Posterior vena cava (tissue), 2 donors: ENCODE results near the gene ZNF385D. TPM values are rescaled to one million over a fixed set of nuclear protein-coding genes. Genes with fewer than 3 reads are reported as not detected.
"Not testable (repeated sequence)": the region's sequence is repeated elsewhere in the genome, so short reads cannot be mapped to it uniquely, and the experiment has no call there.

Experiments
- DNase-seq: peaks from one replicate; pipeline ENCODE4 v3.0.0-alpha.2; 2020; ENCODE audit warnings: low spot score
- intact Hi-C, 2 donors: fragments of 100-400 bp; cut with DNase I; formaldehyde crosslinking; loops; one replicate each; pipeline versions ENCODE4 v1.14.1 to v1.14.2; 2022 to 2023
- total RNA-seq, 2 donors: library from RNA; stranded (reverse); fragmentation: NEBNext Ultra II Directional; extraction: Animal tissue kit (Norgen Biotek cat#: 25700); gene quantifications; one replicate each; pipeline ENCODE4 v1.2.1, GENCODE V29; 2021
- donor health status: DM: yes; HTN: yes; CAD: no.
- donor health status: DM: yes; HTN: yes; CAD: no.

Gene ZNF385D
- total RNA-seq, 2 donors from 2014 or later = 25.8 to 32.7 TPM

GRCh38 chr3:21426920-21427319, 324.1 kb downstream of the ZNF385D start:
- intact Hi-C loops = no loop called here
- no peak for DNase-seq

- intact Hi-C loops = loop anchor here in 1 of 2 donors (2.0 kb wide), 1 partner anchor 51 kb away; no protein-coding TSS in a partner anchor
- no peak for DNase-seq
Measured at GRCh38 chr3:21425715-21426114, 325.3 kb downstream of the ZNF385D start.

DNA sequence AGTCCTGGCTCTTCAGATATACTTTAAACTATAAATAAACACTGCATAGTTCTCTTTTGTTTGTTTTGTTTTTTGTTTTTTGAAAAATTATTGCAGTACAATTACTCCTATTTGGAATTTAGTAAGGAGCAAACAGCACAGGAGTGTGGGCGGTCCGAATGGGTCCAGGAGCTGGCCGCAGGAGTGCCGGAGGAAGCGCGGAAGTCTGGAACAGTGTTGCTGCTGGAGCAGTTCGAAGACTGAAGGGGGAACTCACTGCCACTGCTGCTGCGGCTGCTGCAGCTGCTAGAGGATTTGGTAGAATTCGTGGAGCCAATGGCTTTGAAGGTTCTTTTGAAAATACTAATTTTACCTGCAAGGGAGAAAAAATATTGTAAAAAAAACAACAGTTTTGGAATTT, 329.9 kb downstream of the ZNF385D start:
- intact Hi-C loops = no loop called here
- DNase-seq = no peak

GRCh38 chr3:21417991-21418390, 333.0 kb downstream of the ZNF385D start:
- intact Hi-C loops = no loop called here
- DNase-seq = no peak

GRCh38 chr3:21414506-21414905, 336.5 kb downstream of the ZNF385D start:
- intact Hi-C loops = no loop called here
- DNase-seq = no peak

DNA sequence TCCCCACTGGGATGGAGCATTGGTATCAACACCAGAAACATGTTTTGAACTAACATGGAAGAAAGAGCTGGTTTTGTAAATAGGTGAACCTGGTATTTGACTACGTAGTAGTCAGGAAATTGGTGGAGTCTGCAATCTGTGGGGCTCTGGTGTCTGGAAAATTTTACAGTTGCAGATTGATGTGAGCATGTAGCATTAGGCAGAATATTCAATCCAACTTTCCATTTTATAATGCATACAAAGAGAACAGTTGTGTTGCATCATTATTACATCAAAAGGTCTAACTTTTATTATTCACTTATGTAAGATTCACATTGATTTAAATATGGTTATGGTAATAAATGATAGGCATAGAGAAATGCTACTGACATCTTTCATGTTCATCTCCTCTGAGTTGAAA, 340.0 kb downstream of the ZNF385D start:
- intact Hi-C loops = no loop called here
- DNase-seq = no peak

DNA sequence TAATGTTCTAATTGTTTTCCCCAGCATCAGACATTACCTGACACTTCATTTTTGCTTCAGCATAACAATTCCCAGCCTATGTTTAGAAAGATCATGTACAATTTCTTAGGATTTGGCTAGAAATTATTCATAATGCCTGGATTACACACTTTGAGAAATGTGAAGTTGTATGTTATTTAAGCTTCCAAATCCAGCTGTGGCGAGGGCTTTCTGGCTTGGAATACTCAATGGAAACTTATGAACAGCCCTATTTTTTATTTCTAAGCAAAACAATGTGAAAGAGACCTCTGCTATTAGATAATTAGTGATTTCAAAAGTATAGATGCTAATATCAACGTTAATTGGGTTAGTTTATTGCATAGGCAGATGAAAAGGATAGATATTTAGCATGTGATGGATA, 341.6 kb downstream of the ZNF385D start:
- intact Hi-C loops = no loop called here
- DNase-seq = no peak

GRCh38 chr3:21407743-21408142, 343.3 kb downstream of the ZNF385D start:
- no peak for DNase-seq
- intact Hi-C loops = no loop called here

GRCh38 chr3:21405671-21406667, 345.0 kb downstream of the ZNF385D start:
- intact Hi-C loops = no loop called here
- peak; percentile 74 for DNase-seq

DNA sequence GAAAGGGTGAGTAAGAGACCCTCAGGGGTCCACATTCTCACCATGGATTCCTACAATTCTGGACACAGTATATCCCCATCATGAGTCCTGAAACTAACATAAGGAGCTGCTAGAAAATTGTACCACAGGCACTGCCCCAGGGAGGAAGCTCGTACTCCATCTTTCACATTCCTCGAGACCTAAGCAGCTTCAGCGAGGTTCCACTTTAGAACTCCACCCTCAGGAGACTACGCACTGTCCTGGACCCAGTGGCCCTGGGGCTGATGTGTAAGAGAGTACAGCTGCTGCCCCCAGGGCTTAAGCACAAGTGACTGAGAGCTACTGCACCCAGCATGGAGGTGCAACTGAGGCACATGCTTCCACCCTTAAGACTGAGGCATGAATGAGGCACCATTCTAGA, 352.5 kb downstream of the ZNF385D start:
- intact Hi-C loops = no loop called here
- DNase-seq = no peak

DNA sequence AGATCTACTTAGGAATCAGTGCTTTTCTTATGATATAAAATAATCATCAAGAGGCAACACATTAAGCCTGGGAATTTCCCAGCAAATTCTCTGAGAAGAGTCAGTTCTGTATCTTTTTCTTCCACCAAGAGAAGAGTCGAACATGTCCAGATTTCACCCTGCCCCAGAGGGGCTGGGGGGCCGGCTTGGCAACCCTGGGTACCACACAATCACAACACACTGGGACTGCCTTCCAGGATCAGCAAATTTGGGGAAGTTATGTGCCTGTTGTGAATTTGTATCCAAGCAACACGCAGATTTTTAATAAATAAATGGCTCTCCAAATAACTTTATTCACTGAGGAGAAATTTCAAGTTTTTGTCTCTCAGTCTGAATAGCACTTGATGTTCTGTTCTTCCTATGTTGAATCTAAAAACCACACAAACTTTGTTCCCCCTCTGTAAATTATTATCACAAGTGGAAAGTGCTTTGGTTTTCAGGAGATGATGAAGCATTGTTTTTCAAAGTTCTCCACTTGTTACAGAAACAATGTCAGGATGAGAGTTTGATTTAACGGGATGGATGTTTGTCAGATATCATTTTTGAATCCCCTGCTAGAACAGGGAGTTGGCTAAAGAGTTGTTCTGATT, 357.2 kb downstream of the ZNF385D start:
- no peak for DNase-seq
- intact Hi-C loops = no loop called here

DNA sequence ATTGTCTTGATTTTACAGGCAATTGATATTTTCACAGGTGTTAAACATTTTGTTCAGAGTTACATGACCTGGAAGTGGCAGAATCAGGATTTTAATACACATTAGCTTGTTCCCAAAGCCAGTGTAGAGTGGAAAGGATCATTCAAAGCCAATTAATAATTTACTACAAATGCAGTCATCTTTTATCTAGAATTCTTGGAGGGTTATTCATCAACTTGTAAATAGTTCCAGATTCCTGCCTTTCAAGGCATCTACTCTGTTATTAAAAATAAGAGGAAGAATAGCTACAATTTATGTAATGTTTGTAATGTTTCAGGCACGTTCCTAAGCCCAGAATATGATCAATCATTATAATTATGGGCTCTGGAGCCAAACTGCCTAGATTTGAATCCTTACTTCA, 358.5 kb downstream of the ZNF385D start:
- no peak for DNase-seq
- intact Hi-C loops = no loop called here

DNA sequence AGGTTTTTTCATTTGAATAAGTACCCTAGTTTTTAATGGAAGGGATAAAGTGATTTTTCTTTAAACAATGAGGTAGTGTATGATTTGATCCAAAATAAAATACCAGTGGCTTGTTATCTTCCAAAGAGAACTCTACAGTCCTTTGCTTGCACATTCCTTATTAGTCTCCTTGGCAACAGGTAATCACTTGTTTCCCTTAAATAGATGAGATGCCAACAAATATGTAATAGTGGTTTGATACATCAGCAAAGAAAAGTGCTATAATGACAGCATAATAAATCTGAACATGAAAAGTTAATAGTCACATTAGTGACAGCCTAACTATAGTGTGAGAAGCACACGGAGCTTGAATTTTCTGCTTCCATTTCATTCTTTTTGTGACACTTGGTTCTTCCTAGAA, 360.2 kb downstream of the ZNF385D start:
- DNase-seq = no peak
- intact Hi-C loops = no loop called here

GRCh38 chr3:21390136-21390535, 360.9 kb downstream of the ZNF385D start:
- intact Hi-C loops = no loop called here
- no peak for DNase-seq

GRCh38 chr3:21387142-21387826, 363.7 kb downstream of the ZNF385D start:
- intact Hi-C loops, DNase-seq: not testable (repeated sequence)

GRCh38 chr3:21378036-21378435, 373.0 kb downstream of the ZNF385D start:
- DNase-seq, intact Hi-C loops: not testable (repeated sequence)

DNA sequence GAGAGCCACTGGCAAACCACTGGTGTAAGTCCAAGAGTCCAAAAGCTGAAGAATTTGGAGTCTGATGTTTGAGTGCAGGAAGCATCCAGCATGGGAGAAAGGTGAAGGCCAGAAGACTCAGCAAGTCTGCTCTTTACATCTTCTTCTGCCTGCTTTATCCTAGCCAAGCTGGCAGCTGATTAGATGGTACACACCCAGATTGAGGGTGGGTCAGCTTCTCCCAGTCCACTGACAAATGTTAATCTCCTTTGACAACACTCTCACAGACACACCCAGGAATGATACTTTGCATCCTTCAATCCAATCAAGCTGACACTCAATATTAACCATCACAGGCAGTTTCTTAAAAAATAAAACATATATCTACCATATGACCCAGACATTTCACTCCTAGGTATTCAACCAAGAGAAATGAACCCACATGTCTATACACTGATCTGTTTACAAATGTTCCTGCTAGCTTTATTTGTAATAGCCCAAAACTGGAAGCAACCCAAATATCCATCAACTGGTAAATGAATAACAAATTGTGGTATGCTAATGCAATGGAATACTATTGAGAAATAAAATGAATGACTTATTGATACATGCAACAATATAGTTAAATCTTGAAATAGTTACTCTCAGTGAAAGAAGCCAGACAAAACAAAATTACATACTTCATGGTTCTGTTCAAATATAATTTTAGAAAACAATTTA, 373.8 kb downstream of the ZNF385D start:
- intact Hi-C loops = no loop called here
- no peak for DNase-seq

DNA sequence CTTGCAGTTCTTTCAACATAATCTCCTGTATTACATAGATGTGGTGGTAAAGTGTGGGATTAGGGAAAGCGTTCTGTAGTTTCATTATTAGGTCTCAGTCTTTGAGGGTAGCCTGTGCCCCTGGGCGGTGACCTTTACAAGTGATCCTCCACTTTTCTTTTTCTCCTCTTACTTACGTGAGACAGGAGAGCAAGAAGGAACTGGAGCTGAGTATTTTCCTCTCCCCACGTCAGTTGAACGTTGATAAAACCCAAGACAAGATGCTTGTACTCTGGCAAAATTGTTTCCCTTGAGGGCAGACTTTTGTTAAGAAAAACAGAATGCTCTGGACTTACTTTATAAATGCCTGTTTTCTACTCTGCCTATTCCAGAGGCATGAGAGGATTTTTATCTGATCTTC, 378.7 kb downstream of the ZNF385D start:
- intact Hi-C loops = no loop called here
- no peak for DNase-seq
